Neural progenitor cell (in vitro differentiated cells): ENCODE data around the gene KCNMA1. TPM values are rescaled to one million over a fixed set of nuclear protein-coding genes. Genes with fewer than 3 reads are reported as not detected.

ENCODE experiments used
- DNase-seq: peaks from one replicate; pipeline ENCODE4 v3.0.0-alpha.2; 2016; ENCODE audit warnings: low spot score
- H2AFZ ChIP-seq: fragments of 200-600 bp; sonication (generic); replicated peaks from 2 replicates; pipeline ENCODE4 v1.6.1; 2016; ENCODE audit warnings: antibody characterized with exemption
- H3F3A ChIP-seq: fragments of 200-600 bp; sonication (generic); 2 replicates; pipeline ENCODE4 v1.6.1; 2016; ENCODE audit warnings: antibody characterized with exemption, low read depth
- H3K27ac ChIP-seq: fragments of 200-600 bp; sonication (generic); 2 replicates; pipeline ENCODE4 v1.5.1; 2016; ENCODE audit warnings: mild to moderate bottlenecking
- H3K27me3 ChIP-seq: fragments of 200-600 bp; sonication (generic); 2 replicates; pipeline ENCODE4 v1.6.1; 2016; ENCODE audit warnings: mild to moderate bottlenecking, moderate library complexity
- H3K36me3 ChIP-seq: fragments of 200-600 bp; sonication (generic); 2 replicates; pipeline ENCODE4 v1.5.1; 2016
- H3K4me1 ChIP-seq: fragments of 200-600 bp; sonication (generic); 2 replicates; pipeline ENCODE4 v1.6.1; 2016; ENCODE audit warnings: mixed run types
- H3K4me2 ChIP-seq: fragments of 200-600 bp; sonication (generic); 2 replicates; pipeline ENCODE4 v1.6.1; 2016
- H3K4me3 ChIP-seq: fragments of 200-600 bp; sonication (generic); 2 replicates; pipeline ENCODE4 v1.5.1; 2016
- H3K79me2 ChIP-seq: fragments of 200-600 bp; sonication (generic); 2 replicates; pipeline ENCODE4 v1.6.1; 2016; ENCODE audit warnings: low read depth
- H3K9ac ChIP-seq: fragments of 200-600 bp; sonication (generic); 2 replicates; pipeline ENCODE4 v1.6.1; 2016
- H3K9me3 ChIP-seq: fragments of 200-600 bp; sonication (generic); 2 replicates; pipeline ENCODE4 v1.5.1; 2016; ENCODE audit warnings: low read depth
- H4K20me1 ChIP-seq: fragments of 200-600 bp; sonication (generic); 2 replicates; pipeline ENCODE4 v1.6.1; 2016; ENCODE audit warnings: low read depth
- H3K27ac Mint-ChIP-seq: 3 replicates; pipeline ENCODE4 v1.8.0; 2021; ENCODE audit warnings: mixed read lengths
- H3K27me3 Mint-ChIP-seq: 2 replicates; pipeline ENCODE4 v1.8.0; 2022; ENCODE audit warnings: low read depth, mild to moderate bottlenecking, inconsistent platforms, moderate library complexity, mixed read lengths; ENCODE audit not compliant: insufficient read depth
- H3K36me3 Mint-ChIP-seq: 3 replicates; pipeline ENCODE4 v1.8.0; 2021; ENCODE audit warnings: mixed read lengths
- H3K4me1 Mint-ChIP-seq: 3 replicates; pipeline ENCODE4 v1.8.0; 2021; ENCODE audit warnings: mixed read lengths
- H3K4me3 Mint-ChIP-seq: 3 replicates; pipeline ENCODE4 v1.8.0; 2021; ENCODE audit warnings: mild to moderate bottlenecking, moderate library complexity, mixed read lengths
- H3K9me3 Mint-ChIP-seq: 3 replicates; pipeline ENCODE4 v1.8.0; 2020; ENCODE audit warnings: mixed read lengths
- CTCF ChIP-seq: fragments of 200-600 bp; sonication (generic); IDR thresholded peaks from 2 replicates; pipeline ENCODE4 v1.5.1; 2017; ENCODE audit warnings: antibody characterized with exemption, mild to moderate bottlenecking
- EZH2 ChIP-seq: fragments of 200-600 bp; sonication (generic); IDR thresholded peaks from 2 replicates; pipeline ENCODE4 v1.6.1; 2017; ENCODE audit warnings: antibody characterized with exemption, mild to moderate bottlenecking, moderate library complexity
- EZH2phosphoT487 ChIP-seq: fragments of 200-600 bp; sonication (generic); IDR thresholded peaks from 2 replicates; pipeline ENCODE4 v1.6.1; 2017; ENCODE audit warnings: antibody characterized with exemption
- total RNA-seq: library from RNA; depleted of rRNA; stranded (reverse); fragments of >200 nt; gene quantifications from 2 replicates; pipeline ENCODE4 v1.2.3, GENCODE V29; 2015; ENCODE audit warnings: low replicate concordance

KCNMA1 gene
- total RNA-seq, 1 donor from 2014 or later = 2.4 TPM

GRCh38 chr10:77578583-77579227, 58.9 kb downstream of the KCNMA1 start:
- TF ChIP-seq CTCF (no peak), EZH2 (no peak), EZH2phosphoT487 (no peak)
- DNase-seq = no peak
- H3F3A ChIP-seq = no peaks in the 10 kb centered on the region
- H2AFZ ChIP-seq = no peak overlapping the region
- no peak overlapping the region for H3K4me3 ChIP-seq
- Mint-ChIP-seq H3K4me3 (no peak overlapping the region), H3K27ac (no peak overlapping the region), H3K9me3 (no peaks in the 10 kb centered on the region), H3K4me1 (no peaks in the 10 kb centered on the region), H3K27me3 (peaks cover 5% of the 10 kb centered on the region), H3K36me3 (no peaks in the 10 kb centered on the region)
- H3K36me3 ChIP-seq = no peaks in the 10 kb centered on the region
- H3K4me2 ChIP-seq = no peak overlapping the region
- no peak overlapping the region for H3K9ac ChIP-seq
- H3K79me2 ChIP-seq = no peaks in the 10 kb centered on the region
- no peak overlapping the region for H3K27ac ChIP-seq
- no peaks in the 10 kb centered on the region for H4K20me1 ChIP-seq
- H3K27me3 ChIP-seq = no peaks in the 10 kb centered on the region
- H3K9me3 ChIP-seq = no peaks in the 10 kb centered on the region
- H3K4me1 ChIP-seq = no peaks in the 10 kb centered on the region

- no peaks in the 10 kb centered on the region for H3K9me3 Mint-ChIP-seq
These were observed 59.9 kb downstream of the KCNMA1 start for GRCh38 chr10:77577666-77578229.

GRCh38 chr10:77576444-77577032, 61.1 kb downstream of the KCNMA1 start:
- Histone ChIP-seq H3K9ac (no peak overlapping the region), H3K27me3 (no peaks in the 10 kb centered on the region), H3F3A (no peaks in the 10 kb centered on the region), H3K79me2 (no peaks in the 10 kb centered on the region), H3K36me3 (no peaks in the 10 kb centered on the region), H3K27ac (no peak overlapping the region), H3K4me1 (no peaks in the 10 kb centered on the region), H3K4me3 (no peak overlapping the region), H2AFZ (no peak overlapping the region), H3K9me3 (no peaks in the 10 kb centered on the region), H3K4me2 (no peak overlapping the region), H4K20me1 (no peaks in the 10 kb centered on the region)
- Mint-ChIP-seq H3K9me3 (no peaks in the 10 kb centered on the region), H3K36me3 (no peaks in the 10 kb centered on the region), H3K4me3 (no peak overlapping the region), H3K4me1 (no peaks in the 10 kb centered on the region), H3K27ac (no peak overlapping the region), H3K27me3 (peaks cover 5% of the 10 kb centered on the region)
- DNase-seq = no peak
- TF ChIP-seq CTCF (no peak), EZH2phosphoT487 (no peak), EZH2 (no peak)

More at GRCh38 chr10:77577666-77578229, 59.9 kb downstream of the KCNMA1 start:
- Mint-ChIP-seq H3K27me3 (peaks cover 5% of the 10 kb centered on the region), H3K4me1 (no peaks in the 10 kb centered on the region), H3K36me3 (no peaks in the 10 kb centered on the region), H3K4me3 (no peak overlapping the region), H3K27ac (no peak overlapping the region)
- no peak overlapping the region for H3K4me3 ChIP-seq
- H3K36me3 ChIP-seq = no peaks in the 10 kb centered on the region
- no peaks in the 10 kb centered on the region for H3F3A ChIP-seq
- no peaks in the 10 kb centered on the region for H3K79me2 ChIP-seq
- H3K4me1 ChIP-seq = no peaks in the 10 kb centered on the region
- no peak for DNase-seq
- no peak overlapping the region for H3K4me2 ChIP-seq
- no peak overlapping the region for H2AFZ ChIP-seq
- H3K27ac ChIP-seq = no peak overlapping the region
- H3K27me3 ChIP-seq = no peaks in the 10 kb centered on the region
- no peak for TF ChIP-seq CTCF
- no peak for TF ChIP-seq EZH2phosphoT487
- no peak for TF ChIP-seq EZH2
- H3K9me3 ChIP-seq = no peaks in the 10 kb centered on the region
- no peaks in the 10 kb centered on the region for H4K20me1 ChIP-seq
- H3K9ac ChIP-seq = no peak overlapping the region
